HepG2 (cell line): ENCODE measurements around the gene PGAP3. TPM values are rescaled to one million over a fixed set of nuclear protein-coding genes. Genes with fewer than 3 reads are reported as not detected.

Experiments used
- BATF2 ChIP-seq: sonication (generic); formaldehyde crosslinking; IDR thresholded peaks from 2 replicates; pipeline ENCODE4 v1.8.0; 2022; ENCODE audit warnings: mild to moderate bottlenecking, missing genetic modification reagents, moderate library complexity
- BCL3 ChIP-seq: sonication (generic); formaldehyde crosslinking; IDR thresholded peaks from 2 replicates; pipeline ENCODE4 v1.5.1; 2020; ENCODE audit warnings: mild to moderate bottlenecking, missing genetic modification reagents, moderate library complexity
- CBX5 ChIP-seq: sonication (generic); formaldehyde crosslinking; IDR thresholded peaks from 2 replicates; pipeline ENCODE4 v1.4.0; 2020; ENCODE audit warnings: missing genetic modification reagents, borderline replicate concordance
- FOXK1 ChIP-seq: sonication (generic); formaldehyde crosslinking; IDR thresholded peaks from 2 replicates; pipeline ENCODE4 v1.4.0; 2020; ENCODE audit warnings: low read depth, missing genetic modification reagents, borderline replicate concordance
- MED1 ChIP-seq: sonication (generic); formaldehyde crosslinking; IDR thresholded peaks from 2 replicates; pipeline ENCODE4 v1.4.0; 2020; ENCODE audit warnings: missing genetic modification reagents
- MYNN ChIP-seq: sonication (generic); formaldehyde crosslinking; IDR thresholded peaks from 2 replicates; pipeline ENCODE4 v1.4.0; 2020; ENCODE audit warnings: mild to moderate bottlenecking, low read depth, missing genetic modification reagents
- MYPOP ChIP-seq: sonication (generic); formaldehyde crosslinking; IDR thresholded peaks from 2 replicates; pipeline ENCODE4 v1.8.1; 2023; ENCODE audit warnings: mild to moderate bottlenecking, moderate library complexity, missing genetic modification reagents
- NR3C1 ChIP-seq: sonication (generic); formaldehyde crosslinking; IDR thresholded peaks from 2 replicates; pipeline ENCODE4 v1.4.0; 2020; ENCODE audit warnings: missing genetic modification reagents
- RXRB ChIP-seq: IDR thresholded peaks from 2 replicates; pipeline ENCODE4 v1.6.1; 2016; ENCODE audit warnings: borderline replicate concordance, missing genetic modification reagents, missing compliant biosample characterization
- SATB2 ChIP-seq: sonication (generic); formaldehyde crosslinking; IDR thresholded peaks from 2 replicates; pipeline ENCODE4 v1.5.0; 2020; ENCODE audit warnings: missing genetic modification reagents
- ZBTB40 ChIP-seq, 2 experiments: fragments of 450-650 bp in 1 of 2; sonication (generic) in 1 of 2; formaldehyde crosslinking in 1 of 2; IDR thresholded peaks; 2 replicates each; pipeline versions ENCODE4 v1.6.1 to v1.8.0; 2016 to 2022; ENCODE audit warnings: antibody characterized with exemption in 1 of 2, mild to moderate bottlenecking in 1 of 2, missing genetic modification reagents in 1 of 2
- ZNF20 ChIP-seq: sonication (generic); formaldehyde crosslinking; IDR thresholded peaks from 2 replicates; pipeline ENCODE4 v1.4.0; 2020; ENCODE audit warnings: mild to moderate bottlenecking, moderate library complexity, missing genetic modification reagents
- ZNF703 ChIP-seq: sonication (generic); formaldehyde crosslinking; IDR thresholded peaks from 2 replicates; pipeline ENCODE4 v1.5.1; 2020; ENCODE audit warnings: missing genetic modification reagents, mild to moderate bottlenecking, moderate library complexity, borderline replicate concordance
- ZNF724P ChIP-seq: sonication (generic); formaldehyde crosslinking; IDR thresholded peaks from 2 replicates; pipeline ENCODE4 v1.8.0; 2022; ENCODE audit warnings: missing genetic modification reagents, borderline replicate concordance
- polyA plus RNA-seq, 8 experiments: library from polyadenylated mRNA; depleted of rRNA in 3 of 8; stranded (reverse) in 7 of 8; unstranded in 1 of 8; fragments of >200 nt; fragmentation: Illumina TruSeq in 4 of 8; extraction: Trizol in 4 of 8; gene quantifications; 2 replicates each; pipeline versions ENCODE4 v1.2.1 to v1.2.3, GENCODE V29; 2011 to 2016; ENCODE audit warnings: low read depth in 4 of 8, missing spikeins in 1 of 8, mixed read lengths in 1 of 8; ENCODE audit not compliant: insufficient read depth in 1 of 8
- total RNA-seq, 5 experiments: library from RNA; depleted of rRNA; stranded (reverse); fragments of >200 nt; fragmentation: Illumina TruSeq; extraction: Trizol; gene quantifications; 2 replicates each; pipeline ENCODE4 v1.2.3, GENCODE V29; 2016; ENCODE audit warnings: low read depth in 1 of 5

PGAP3 gene
- total and polyA plus RNA-seq, 2 of the 13 experiments (the other 11 are each of a cell fraction or from before 2014, with no cell fraction given), result 11.9 to 14.6 TPM

GRCh38 chr17:39730095-39730921, 42.5 kb upstream of the PGAP3 start, which contains the start of gene MIEN1 (continued):
- TF ChIP-seq ZBTB40 (IDR thresholded peaks at IDR 0.05), result no peak
- peak; percentile 53; the same call in 1 of the 2 replicates for TF ChIP-seq ZBTB40 (CRISPR knock-in tag; IDR thresholded peaks at IDR 0.05)
- no peak for TF ChIP-seq NR3C1 (CRISPR knock-in tag)
- TF ChIP-seq MYNN (CRISPR knock-in tag), result peak; percentile 76; the same call in 1 of the 2 replicates
- TF ChIP-seq CBX5 (CRISPR knock-in tag), result peak; percentile 64; the same call in 1 of the 2 replicates
- TF ChIP-seq ZNF724P (CRISPR knock-in tag), result no peak
- TF ChIP-seq BCL3, result peak; percentile 91; the same call in 1 of the 2 replicates
- TF ChIP-seq RXRB (CRISPR knock-in tag), result peak; percentile 84; the same call in 1 of the 2 replicates
- TF ChIP-seq ZNF703, result no peak; the same call in 1 of the 2 replicates
- TF ChIP-seq ZNF20 (CRISPR knock-in tag), result no peak
- peak; percentile 83 for TF ChIP-seq MED1
- TF ChIP-seq SATB2, result no peak
- TF ChIP-seq MYPOP (CRISPR knock-in tag), result no peak; the same call in none of the 2 replicates
- peak; percentile 80; the same call in 1 of the 2 replicates for TF ChIP-seq FOXK1 (CRISPR knock-in tag)
- peak; percentile 74; the same call in 1 of the 2 replicates for TF ChIP-seq BATF2 (CRISPR knock-in tag)
